ENCODE measurements around the gene EPHB6.
A peak's percentile ranks its signal among the peaks of the same experiment; 100 is the strongest.

EPHB6 gene

DNA sequence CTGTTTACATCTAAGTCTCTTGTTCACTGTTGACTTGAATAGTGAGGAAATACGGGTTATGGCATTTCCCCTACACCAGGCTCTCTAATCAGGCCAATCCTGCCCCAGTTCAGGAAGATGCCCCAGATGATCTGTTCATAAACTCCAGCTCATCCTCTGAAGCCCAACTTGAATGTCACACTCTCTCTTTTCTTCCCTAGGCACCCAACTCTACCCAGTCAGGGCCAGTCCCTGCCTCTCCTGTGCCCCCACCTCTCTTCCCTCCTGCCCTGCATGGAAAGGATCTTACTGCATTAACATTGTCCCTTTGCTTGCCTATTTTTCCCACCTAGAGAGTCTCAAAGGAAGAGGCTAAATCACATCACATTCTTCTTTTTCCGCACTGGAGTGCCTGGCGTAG, 41.3 kb downstream of the EPHB6 start:
- DNase-seq (ENCODE audit: low read depth): no peak

DNA sequence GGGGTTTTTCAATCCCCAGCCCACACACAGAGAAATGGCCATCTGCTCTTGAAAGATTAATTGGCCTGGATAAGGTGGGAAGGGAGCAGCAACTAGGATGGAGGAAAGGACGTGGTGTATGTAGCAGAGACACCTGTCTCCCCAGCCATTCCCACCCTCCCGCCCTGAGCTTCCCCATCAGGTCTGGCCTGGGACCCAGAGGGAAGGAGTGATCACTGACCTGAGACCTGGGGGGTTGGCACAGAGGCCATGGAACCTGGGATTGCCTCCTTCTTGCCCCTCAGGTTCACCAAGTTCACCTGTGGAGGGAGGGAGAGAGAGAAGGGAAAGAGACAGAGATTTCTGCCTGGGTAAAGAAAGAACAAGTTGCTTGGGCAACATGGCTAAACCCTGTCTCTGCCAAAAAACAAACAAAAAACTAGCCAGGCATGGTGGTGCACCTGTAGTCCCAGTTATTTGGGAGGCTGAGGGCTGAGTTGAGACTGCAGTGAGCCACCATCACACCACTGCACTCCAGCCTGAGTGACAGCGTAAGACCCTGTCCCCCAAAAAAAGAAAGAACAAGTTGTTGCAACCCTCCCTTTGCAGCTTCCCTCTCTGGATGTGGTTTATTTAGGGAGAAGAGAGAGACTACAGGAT, 42.0 kb downstream of the EPHB6 start:
- DNase-seq (ENCODE audit: low read depth): no peak

DNA sequence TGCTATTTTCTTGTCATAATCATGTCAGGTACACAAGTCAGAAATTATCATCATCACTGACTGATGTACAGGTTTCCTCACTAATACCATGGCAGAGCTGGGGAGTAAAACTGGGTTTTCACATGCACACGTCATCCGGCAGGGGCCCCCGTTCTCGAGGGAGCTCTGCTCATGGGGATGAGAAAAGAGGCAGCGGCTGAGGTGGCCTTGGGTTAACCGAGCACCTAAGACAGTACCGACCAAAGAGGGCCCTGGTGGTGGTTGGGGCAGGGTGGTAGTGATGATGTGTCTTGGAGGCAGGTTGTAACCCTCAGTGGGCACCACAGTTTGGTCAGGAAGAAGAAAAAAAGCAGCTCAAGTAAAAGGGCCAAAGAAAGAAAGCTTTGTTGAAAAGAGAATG, 42.8 kb downstream of the EPHB6 start:
- DNase-seq (ENCODE audit: low read depth): no peak

DNA sequence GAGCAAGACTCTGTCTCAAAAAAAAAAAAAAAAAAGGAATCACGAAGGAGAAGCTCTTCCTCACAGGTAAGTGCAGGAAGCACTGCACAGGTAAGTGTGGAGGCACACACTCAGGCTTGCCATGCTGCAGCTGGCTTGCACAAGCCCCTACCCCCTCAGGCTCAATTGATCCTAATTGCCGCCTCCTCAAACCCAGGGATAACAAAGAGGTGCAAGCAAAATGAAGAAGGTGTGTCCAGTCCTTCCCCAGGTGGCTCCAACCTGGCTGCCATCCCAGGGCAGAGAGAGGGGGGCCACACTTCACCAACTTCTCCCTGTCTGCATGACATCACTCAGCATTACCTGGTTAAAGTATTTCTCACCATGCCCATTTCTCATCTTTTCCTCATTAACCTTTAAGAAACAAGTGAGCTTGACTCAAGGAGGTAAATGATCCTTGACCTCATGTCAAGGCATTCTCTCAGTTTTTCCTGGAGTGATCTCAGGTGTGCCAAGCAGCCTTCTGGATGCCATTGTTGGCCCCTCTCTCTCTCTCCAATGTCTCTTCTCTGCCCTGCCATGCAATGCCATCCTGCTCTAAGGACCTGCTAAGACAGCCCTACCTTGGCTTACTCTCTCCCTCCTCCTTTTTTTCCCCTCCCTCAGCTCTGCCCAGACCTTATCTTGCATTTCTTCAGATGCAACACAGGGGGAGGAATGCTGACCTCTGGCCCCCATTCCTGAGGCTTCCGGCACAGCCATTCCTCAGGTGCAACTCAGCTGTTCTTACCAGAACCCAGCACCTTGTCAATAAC, 43.7 kb downstream of the EPHB6 start:
- DNase-seq (ENCODE audit: low read depth): no peak

DNA sequence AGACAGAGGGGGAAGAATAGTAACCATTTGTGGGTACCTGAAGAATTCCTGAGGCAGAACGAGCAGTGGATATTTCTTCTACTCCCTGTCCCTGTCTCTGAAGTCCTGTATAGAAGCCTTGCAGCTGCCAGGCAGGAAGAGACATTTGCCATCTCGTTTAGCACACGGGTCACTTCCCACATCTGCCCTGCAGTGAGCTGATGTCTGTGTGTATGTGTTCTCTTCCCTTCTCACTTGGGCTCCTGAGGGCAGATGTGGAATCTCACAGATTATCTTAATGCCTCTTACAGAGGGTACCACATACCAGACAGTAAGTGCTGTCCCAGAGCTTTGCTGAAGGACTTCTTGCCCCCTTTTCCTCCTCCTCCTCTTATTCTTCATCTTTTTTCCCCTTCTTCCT, 44.8 kb downstream of the EPHB6 start:
- no peak for DNase-seq (ENCODE audit: low read depth)

DNA sequence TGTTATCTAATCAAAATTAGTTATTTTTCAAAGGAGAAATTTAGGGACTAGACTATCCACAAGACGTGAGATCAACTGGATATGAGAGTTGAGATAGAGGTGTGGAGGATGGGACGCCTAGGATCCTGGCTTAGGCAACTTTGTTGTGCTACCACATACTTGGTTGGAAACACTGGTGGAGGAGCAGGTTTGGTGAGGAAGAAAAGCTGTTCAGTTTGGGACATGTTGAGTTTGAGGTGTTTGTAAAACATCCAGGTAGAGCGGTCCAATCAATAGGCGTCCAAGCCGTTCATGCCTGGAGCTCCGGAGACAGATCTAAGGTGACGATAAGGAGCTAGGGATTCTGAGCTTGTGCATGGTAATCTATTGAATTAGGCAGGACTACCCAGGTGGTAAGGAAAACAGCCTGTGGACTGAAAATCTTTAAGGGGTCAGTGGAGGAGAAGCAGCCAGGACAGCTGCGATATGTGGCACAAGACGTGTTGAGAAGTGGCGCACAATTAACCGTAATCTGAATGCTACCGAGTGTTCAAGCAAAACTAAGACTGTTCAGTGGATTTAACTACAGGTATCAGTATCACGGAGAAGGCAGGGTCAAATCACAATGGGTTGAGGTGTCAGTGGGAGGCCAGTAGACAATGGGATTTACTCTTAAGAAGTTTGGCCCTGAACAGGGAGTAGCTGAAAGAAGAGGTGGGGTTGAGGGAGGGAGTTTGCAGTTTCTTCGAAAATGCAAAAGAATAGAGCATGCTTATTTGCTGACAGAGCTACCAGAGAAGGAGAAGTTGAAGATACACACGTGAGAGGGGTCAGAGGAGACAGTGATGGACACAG, 46.8 kb downstream of the EPHB6 start:
- DNase-seq (ENCODE audit: low read depth): no peak

DNA sequence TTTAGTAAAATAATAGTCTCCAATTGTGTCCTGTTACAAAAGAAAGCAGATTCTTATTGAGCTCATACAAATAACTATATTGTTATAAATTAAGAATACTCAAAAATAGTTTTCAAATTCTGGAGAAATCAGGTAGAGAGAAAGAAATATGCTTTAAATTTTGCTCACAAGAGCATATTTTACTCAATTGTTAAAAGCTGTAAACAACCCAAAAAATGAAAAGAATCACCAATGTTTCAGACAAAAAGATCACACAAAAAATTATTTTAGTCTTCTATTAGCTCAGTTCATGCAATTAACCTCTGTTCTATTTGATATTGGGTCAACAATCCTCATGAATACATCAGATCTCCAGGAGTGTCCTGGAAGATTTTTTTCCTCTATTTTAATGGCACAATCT, 49.3 kb downstream of the EPHB6 start:
- DNase-seq (ENCODE audit: low read depth): no peak

DNA sequence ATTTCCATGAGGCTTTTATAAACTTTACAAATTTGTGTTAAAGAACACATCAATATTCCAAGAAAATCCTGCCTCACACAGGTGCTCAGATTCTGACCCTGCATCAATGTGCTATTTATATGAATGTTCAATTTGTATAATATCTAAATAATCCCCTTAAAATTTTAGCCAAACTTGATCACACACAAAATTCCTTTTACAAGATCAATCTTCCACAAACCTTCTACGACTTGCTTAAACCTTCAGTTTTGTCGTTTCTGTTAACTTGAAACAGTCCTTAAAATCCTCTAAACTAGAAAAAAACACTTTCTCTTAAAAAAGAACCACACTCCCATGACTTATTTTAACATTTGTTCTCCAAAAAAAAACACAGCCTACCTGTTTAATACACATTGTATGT, 50.9 kb downstream of the EPHB6 start:
- no peak for DNase-seq (ENCODE audit: low read depth)

DNA sequence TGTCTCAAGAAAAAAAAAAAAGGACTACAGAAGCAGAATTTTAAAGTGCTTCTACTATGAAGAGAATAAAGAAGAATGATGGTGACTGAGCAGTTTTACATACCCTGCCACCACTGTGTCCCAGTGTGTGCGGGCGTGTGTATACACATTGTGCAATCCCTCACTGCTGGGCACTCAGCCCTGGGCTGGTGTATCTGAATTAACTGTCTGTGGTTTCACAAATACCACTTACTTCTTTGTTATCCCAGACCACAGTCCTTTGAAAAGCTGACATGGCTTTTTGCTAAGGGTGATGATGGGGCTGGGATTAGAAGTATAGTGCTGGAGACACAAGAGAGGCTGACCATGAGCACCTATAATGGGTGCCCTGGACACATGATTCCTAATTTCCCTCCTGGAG, 51.8 kb downstream of the EPHB6 start:
- no peak for DNase-seq (ENCODE audit: low read depth)

DNA sequence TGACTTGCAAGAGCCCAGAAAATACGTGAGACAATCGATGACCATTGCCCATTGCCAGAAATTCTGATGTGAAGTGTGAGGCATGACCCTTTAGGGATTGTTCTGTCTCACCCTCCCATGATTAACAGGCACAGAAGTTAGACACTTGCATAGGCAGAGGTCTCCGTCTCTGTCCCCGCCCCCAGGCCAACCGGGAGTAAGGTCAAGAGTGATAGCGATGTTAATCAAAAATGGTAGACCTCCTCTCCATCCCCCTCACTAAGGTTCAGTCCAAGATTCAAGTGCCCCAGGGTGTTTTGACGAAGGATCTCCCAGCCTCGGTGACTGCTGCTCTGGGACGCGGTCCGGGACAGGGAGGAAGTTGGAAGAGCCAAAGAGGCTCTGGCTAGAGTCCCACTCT, 53.4 kb downstream of the EPHB6 start:
- no peak for DNase-seq (ENCODE audit: low read depth)

DNA sequence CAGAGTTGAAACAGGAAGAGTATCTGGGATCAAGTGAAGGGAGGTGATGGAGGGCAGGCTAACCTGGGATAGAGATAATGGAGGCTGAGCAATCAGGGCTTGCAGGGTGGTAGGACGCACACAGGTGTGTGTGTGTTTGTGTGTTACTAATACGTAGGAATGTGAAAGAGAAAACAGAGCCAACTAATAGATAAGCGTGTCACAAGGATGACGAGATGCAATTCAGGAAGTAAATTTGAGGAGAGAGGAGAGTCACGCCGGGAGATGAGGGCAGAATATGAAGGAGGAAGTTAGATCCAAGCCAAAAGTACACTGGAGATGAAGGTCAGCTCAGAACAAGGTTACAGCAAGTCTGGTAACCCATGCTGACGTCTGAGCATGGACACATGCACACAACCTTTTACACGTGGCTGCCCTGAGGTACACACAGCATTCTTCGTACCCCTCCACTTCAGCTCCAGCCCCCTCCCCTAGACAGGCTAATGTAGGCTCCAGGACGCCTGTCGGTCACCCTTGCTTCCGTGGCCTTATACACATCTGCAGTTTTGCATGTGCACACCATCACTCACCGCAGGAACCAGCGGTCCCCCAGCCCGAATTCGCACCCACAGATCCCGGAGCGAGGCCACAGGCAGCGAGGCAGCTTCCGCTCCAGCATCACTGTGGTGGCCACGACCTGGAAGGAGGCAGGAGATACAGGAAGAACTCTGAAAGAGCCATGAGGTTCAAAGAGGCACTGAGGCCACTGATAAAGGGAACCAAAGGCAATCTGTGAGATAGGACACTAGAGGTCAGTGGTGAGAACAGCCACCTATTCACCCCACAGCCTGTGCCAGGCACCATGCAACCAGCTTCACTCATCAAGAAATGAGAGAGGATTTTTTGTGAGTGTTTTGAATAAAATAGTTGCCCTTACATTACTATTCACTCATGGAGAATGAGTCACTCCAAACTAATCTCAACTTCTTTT, 54.3 kb downstream of the EPHB6 start:
- DNase-seq (ENCODE audit: low read depth): peak; percentile 31

DNA sequence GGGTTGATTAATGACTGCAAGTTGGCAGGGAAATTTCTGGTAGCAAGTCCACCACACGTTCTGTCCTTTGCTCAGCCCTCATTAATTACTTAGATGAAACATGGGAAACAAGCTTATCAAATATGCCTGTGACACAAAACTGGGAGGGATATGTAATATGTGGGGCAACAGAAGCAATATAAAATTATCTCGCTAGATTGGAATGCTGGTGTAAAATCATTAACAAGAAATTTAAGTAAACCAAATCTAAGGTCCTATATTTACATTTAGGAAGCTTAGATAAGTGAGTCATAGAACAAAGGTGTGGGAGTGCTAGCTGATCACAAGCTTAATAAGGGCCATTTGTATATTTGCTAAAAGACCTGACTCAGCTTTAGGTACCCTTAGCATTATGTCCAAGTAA, 55.2 kb downstream of the EPHB6 start:
- peak; percentile 14 for DNase-seq (ENCODE audit: low read depth)

DNA sequence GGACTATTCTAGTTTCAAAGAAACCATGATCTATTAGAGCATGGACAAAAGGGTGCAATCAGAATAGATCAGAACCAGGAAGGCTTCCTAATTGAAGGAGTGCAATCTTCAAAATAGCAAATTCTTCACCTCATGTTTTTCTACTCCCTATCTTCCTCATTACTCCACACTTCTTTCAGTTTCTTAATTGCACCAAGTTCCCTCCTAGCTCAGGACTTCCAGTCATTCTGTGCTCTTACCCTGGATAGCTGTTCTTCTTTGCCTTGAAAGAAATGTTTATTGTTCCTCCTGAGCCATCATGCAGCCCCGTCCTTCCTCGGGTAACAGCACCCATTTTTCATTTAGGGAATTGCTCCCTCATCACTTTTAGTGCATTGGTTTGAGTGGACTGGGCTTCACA, 55.6 kb downstream of the EPHB6 start:
- no peak for DNase-seq (ENCODE audit: low read depth)

DNA sequence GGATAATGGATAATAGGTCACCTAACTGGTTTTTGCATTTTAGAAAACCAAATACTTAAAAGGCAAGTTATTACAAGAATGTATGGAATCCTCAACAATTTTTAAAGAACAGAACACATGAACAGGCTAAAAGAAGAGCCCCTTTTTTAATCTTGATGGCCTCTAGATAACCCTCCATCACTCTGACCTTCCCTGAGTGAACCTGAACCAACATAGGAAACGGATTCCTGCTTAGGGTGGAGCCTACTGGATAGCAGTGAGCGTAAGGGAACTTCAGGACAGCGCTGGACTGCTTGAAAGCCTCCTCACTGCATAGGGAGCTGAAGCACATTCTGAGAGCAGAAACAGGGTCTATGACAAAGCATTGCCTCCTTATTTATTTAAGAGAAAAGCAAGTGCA, 58.2 kb downstream of the EPHB6 start:
- DNase-seq (ENCODE audit: low read depth): no peak

DNA sequence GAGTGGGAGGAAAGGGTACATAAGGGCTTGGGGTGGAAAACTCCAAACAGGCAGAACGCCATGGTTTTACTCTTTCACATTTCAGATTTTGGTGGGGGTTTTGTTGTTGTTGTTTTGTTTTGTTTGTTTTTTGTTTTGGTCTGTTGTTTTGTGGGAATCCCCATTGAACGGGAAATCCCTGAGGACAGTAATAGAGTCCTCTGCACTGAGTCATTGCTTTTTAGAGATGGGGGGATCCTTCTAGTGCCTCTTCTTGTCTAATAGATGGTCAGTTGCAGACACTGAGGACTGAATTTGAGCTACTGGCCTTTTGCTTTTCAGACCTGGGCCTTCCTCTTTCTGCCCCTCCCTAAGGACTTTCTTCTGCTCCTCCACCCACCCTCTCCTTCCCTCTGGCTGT, 58.7 kb downstream of the EPHB6 start:
- no peak for DNase-seq (ENCODE audit: low read depth)

DNA sequence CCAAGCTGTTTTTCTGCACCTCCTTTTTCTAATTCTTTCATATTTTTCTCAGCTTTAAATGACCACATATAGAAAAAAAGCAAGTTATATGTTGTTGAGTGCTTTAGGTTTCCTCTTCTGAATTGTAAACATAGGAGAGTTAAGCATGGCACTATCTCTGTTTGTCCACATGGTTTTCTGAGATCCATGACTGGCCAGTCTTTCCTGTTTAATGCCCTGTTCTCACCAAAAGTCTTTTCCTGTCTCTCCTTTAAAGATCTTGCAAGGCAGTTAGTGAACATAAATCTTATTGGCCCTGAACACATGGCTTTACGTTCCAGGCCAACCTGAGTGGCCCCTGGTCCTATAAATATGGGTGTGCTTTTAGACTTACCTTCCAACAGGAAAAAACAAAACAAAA, 59.2 kb downstream of the EPHB6 start:
- DNase-seq (ENCODE audit: low read depth): no peak

DNA sequence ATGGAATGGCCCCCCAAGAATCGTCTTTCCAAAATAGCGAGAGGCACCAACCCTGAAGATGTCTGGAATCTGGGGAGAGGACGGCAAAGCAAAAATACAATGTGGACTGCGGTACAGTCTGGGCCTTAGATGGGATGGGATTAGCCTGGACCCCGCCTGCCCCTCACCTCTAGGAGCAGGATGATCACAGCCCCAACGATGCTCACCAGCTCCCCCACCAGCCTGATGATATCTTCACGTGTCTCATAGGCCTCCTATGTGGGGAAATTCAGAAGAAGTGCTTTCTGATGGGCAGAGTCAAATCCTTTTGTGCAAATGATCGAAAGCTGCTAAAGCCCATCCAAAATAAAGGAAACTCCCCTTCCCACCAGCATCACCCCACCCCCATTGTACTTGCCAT, 60.4 kb downstream of the EPHB6 start:
- DNase-seq (ENCODE audit: low read depth): no peak

DNA sequence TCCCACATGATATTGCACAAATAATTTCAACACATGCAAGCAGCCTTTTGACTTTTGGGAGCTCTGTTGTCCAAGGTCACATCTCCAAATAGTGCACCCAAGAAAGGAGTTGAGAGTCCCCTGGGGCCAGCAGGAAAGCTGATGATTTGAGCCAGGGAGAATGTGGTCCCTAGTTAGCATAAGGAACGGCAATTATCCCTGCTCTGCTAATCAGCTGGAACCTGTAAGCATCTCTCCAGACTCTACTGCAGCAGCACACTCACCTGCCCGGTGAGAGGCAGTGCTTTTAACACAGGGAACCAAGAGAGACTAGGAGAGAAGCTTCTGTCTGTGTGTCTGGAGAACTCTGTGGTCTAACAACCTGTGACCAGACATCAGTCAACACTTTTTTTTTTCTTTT, 61.6 kb downstream of the EPHB6 start:
- no peak for DNase-seq (ENCODE audit: low read depth)

DNA sequence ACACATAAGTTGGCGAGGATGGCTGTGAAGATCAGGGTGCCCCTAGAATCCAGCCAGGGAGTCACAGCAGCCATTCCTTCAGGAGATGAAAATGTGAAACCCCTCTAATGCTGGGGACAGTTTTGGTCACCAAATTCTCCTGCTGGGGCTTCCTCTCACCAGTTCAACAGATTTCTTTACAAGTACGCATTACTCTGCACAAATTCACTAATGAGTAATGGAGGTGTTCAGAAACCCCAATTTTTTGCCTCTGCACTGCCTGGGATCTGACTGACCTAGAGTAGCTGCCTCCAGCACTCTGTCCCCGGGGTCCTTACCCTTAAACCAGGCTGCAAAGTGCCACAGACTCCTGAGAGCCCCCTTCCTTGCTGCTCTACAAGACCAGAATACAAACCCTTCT, 62.6 kb downstream of the EPHB6 start:
- DNase-seq (ENCODE audit: low read depth): no peak

DNA sequence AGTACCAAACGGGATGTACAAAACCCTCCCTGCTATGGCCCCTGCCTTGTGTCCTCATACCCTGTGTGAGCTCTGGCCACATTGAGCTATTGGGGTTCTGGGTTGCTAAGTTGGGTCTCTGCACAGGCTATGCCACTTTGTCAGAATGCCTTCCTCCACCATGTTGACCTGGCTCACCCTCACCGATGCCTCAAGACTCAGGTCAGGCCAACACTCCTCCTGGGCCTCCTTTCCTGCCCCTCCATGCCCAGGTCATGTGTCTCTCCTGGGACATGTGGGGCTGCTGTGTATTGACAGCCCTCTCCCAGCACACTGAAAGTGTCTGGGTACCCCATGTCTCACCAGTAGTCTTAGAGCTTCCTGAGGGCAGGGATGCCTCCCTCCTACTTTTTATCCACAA, 64.0 kb downstream of the EPHB6 start:
- no peak for DNase-seq (ENCODE audit: low read depth)

DNA sequence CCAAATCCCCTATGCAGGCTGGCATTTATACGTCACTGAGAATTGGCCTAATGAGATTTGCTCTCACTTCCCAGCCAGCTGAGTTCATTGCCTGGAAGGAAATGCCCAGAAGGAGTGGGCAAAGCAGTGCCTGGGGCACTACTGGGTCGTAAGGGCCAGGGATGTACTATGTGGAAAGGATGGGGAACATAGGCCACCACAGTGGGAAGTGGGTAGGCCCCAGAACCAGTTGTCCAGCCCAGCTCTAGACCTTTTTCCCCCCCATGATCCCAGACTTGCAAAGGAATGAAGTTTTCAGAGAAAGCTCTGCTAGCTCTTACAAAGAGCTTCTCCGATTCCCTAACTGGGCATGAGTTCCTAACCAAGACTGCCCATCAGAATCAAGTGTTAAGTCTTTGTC, 64.8 kb downstream of the EPHB6 start:
- DNase-seq (ENCODE audit: low read depth): no peak
